Daoy (cell line): ENCODE results near the gene EBP. TPM values are rescaled to one million over a fixed set of nuclear protein-coding genes. Genes with fewer than 3 reads are reported as not detected.
"Not testable (repeated sequence)": the region's sequence is repeated elsewhere in the genome, so short reads cannot be mapped to it uniquely, and the experiment has no call there.

Source experiments
- DNase-seq: peaks from one replicate; pipeline ENCODE4 v3.0.0-alpha.2; 2015; ENCODE audit warnings: low read depth
- total RNA-seq: library from RNA; depleted of rRNA; stranded (reverse); fragments of >200 nt; shearing (Covaris generic); gene quantifications from 2 replicates; pipeline ENCODE4 v1.2.3, GENCODE V29; 2014

Gene EBP
- total RNA-seq, 1 experiment from 2014 or later: 105 TPM

GRCh38 chrX:48493890-48494364, 27.7 kb upstream of the EBP start:
- peak; percentile 57 for DNase-seq

GRCh38 chrX:48496660-48497059, 24.9 kb upstream of the EBP start:
- DNase-seq: no peak

- no peak for DNase-seq
Observed at GRCh38 chrX:48497871-48498270, 23.7 kb upstream of the EBP start.

GRCh38 chrX:48498374-48498809, 23.2 kb upstream of the EBP start:
- peak; percentile 92 for DNase-seq

- DNase-seq: no peak
Observed at GRCh38 chrX:48504261-48504660, 17.3 kb upstream of the EBP start.

GRCh38 chrX:48505481-48505880, 16.1 kb upstream of the EBP start:
- no peak for DNase-seq

GRCh38 chrX:48507246-48507645, 14.4 kb upstream of the EBP start:
- no peak for DNase-seq

- DNase-seq: peak; percentile 75
Observed at GRCh38 chrX:48508400-48509244, 13.0 kb upstream of the EBP start, which contains the start of gene PORCN. Gene PORCN, plus strand, starts transcription at chrX:48508992. Its CDS starts 829 bp downstream, at chrX:48509821.

GRCh38 chrX:48509245-48509590, 12.4 kb upstream of the EBP start:
- no peak for DNase-seq

- no peak for DNase-seq
Observed at GRCh38 chrX:48509619-48510018, 12.0 kb upstream of the EBP start.

- no peak for DNase-seq
Observed at GRCh38 chrX:48511560-48511959, 10.0 kb upstream of the EBP start.

- no peak for DNase-seq
Observed at GRCh38 chrX:48512371-48512935, 9.2 kb upstream of the EBP start.

GRCh38 chrX:48513670-48514069, 7.9 kb upstream of the EBP start:
- no peak for DNase-seq

GRCh38 chrX:48514126-48514806, 7.3 kb upstream of the EBP start:
- no peak for DNase-seq

GRCh38 chrX:48514868-48515460, 6.6 kb upstream of the EBP start:
- no peak for DNase-seq

GRCh38 chrX:48515842-48516241, 5.8 kb upstream of the EBP start:
- DNase-seq: no peak

GRCh38 chrX:48516285-48516684, 5.3 kb upstream of the EBP start:
- no peak for DNase-seq

GRCh38 chrX:48516987-48517386, 4.6 kb upstream of the EBP start:
- DNase-seq: no peak

- not testable (repeated sequence) for DNase-seq
Observed at GRCh38 chrX:48519481-48519880, 2.1 kb upstream of the EBP start.

- no peak for DNase-seq
Observed at GRCh38 chrX:48520455-48520854, 1.2 kb upstream of the EBP start.

GRCh38 chrX:48520976-48521352, 644 bp upstream of the EBP start:
- DNase-seq: no peak

- no peak for DNase-seq
Observed at GRCh38 chrX:48522291-48522690, 683 bp downstream of the EBP start.
